Astrocyte (in vitro differentiated cells and primary cell): ENCODE data around the gene TENM3.

Experiments used
- EZH2 ChIP-seq: IDR thresholded peaks from 2 replicates; pipeline ENCODE4 v1.6.1; 2012; ENCODE audit warnings: mild to moderate bottlenecking, low read length, inconsistent platforms; ENCODE audit not compliant: insufficient read depth
- TF ChIP-seq, protein P1 (sequence below): IDR thresholded peaks from 2 replicates; pipeline ENCODE4 v1.5.1; 2011; ENCODE audit warnings: low read depth, mild to moderate bottlenecking, inconsistent platforms, low read length, moderate library complexity; ENCODE audit not compliant: insufficient read depth

DNA sequence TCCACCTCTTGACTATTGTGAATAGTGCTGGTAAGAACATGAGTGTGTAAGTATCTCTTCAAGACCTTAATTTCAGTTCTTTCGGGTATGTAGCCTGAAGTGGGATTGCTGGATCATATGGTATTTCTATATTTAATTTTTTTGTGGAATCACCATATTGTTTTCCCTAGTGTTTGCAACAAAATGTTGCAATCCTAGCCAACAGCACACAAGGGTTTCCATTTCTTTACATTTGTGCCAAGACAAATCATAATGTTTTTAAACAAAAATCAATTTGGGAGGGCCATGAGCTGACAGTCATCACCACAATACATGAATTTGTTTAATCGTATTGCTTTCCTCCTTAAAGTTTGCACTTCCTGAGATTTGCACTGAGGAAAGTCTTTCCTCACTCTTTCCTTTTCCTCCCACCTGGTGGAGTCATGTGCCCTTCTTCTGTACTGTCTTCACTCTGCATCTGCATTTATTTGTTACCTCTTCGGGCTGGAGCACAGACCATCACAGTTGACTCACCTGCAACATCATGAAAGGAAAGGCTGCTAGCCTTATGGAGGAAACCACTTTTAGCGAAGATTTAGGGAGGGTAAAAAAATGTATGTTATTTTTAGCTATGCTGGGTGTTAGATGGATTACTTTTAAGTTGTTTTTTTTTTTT is 404.6 kb downstream of the TENM3 start:
- TF ChIP-seq, protein P1, sequence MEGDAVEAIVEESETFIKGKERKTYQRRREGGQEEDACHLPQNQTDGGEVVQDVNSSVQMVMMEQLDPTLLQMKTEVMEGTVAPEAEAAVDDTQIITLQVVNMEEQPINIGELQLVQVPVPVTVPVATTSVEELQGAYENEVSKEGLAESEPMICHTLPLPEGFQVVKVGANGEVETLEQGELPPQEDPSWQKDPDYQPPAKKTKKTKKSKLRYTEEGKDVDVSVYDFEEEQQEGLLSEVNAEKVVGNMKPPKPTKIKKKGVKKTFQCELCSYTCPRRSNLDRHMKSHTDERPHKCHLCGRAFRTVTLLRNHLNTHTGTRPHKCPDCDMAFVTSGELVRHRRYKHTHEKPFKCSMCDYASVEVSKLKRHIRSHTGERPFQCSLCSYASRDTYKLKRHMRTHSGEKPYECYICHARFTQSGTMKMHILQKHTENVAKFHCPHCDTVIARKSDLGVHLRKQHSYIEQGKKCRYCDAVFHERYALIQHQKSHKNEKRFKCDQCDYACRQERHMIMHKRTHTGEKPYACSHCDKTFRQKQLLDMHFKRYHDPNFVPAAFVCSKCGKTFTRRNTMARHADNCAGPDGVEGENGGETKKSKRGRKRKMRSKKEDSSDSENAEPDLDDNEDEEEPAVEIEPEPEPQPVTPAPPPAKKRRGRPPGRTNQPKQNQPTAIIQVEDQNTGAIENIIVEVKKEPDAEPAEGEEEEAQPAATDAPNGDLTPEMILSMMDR = no peak
- TF ChIP-seq EZH2 = no peak
